H9 (cell line): ENCODE measurements around the gene PNMA6E. TPM values are rescaled to one million over a fixed set of nuclear protein-coding genes. Genes with fewer than 3 reads are reported as not detected.
"Not testable (repeated sequence)": the region's sequence is repeated elsewhere in the genome, so short reads cannot be mapped to it uniquely, and the experiment has no call there.

Source experiments
- DNase-seq: peaks from one replicate; pipeline ENCODE4 v3.0.0-alpha.2; 2017
- H2AFZ ChIP-seq: one replicate; pipeline ENCODE4 v1.6.1; 2013; ENCODE audit warnings: mild to moderate bottlenecking, low read length, control low read depth, moderate library complexity
- H2AK5ac ChIP-seq: 2 replicates; pipeline ENCODE4 v1.6.1; 2013; ENCODE audit warnings: low read length, control low read depth, mixed read lengths; ENCODE audit not compliant: insufficient read length
- H2BK120ac ChIP-seq: one replicate; pipeline ENCODE4 v1.6.1; 2013; ENCODE audit warnings: low read depth, mild to moderate bottlenecking, low read length, control low read depth, inconsistent platforms; ENCODE audit not compliant: poor library complexity, severe bottlenecking
- H2BK12ac ChIP-seq: 2 replicates; pipeline ENCODE4 v1.6.1; 2013; ENCODE audit warnings: low read length, control low read depth, mixed read lengths, low read depth; ENCODE audit not compliant: insufficient read length
- H2BK15ac ChIP-seq: 2 replicates; pipeline ENCODE4 v1.6.1; 2013; ENCODE audit warnings: low read depth, low read length, control low read depth
- H2BK20ac ChIP-seq: one replicate; pipeline ENCODE4 v1.6.1; 2013; ENCODE audit warnings: low read depth, mild to moderate bottlenecking, low read length, control low read depth, inconsistent platforms; ENCODE audit not compliant: poor library complexity, severe bottlenecking
- H2BK5ac ChIP-seq: 2 replicates; pipeline ENCODE4 v1.6.1; 2013; ENCODE audit warnings: low read length, control low read depth, mixed read lengths; ENCODE audit not compliant: insufficient read length
- H3K14ac ChIP-seq: 2 replicates; pipeline ENCODE4 v1.6.1; 2013; ENCODE audit warnings: low read length, control low read depth; ENCODE audit not compliant: insufficient read depth
- H3K18ac ChIP-seq: 2 replicates; pipeline ENCODE4 v1.6.1; 2013; ENCODE audit warnings: low read depth, mild to moderate bottlenecking, mixed read lengths, low read length, control low read depth; ENCODE audit not compliant: insufficient read length
- H3K23ac ChIP-seq: 2 replicates; pipeline ENCODE4 v1.6.1; 2013; ENCODE audit warnings: low read length, control low read depth, mixed read lengths, low read depth; ENCODE audit not compliant: insufficient read length
- H3K23me2 ChIP-seq: 2 replicates; pipeline ENCODE4 v1.6.1; 2013; ENCODE audit warnings: low read depth, mild to moderate bottlenecking, mixed read lengths, low read length, control low read depth; ENCODE audit not compliant: insufficient read length, poor library complexity, severe bottlenecking
- H3K27ac ChIP-seq: 2 replicates; pipeline ENCODE4 v1.5.1; 2013; ENCODE audit warnings: low read length, control low read depth, mixed read lengths, low read depth; ENCODE audit not compliant: insufficient read length
- H3K27me3 ChIP-seq: 2 replicates; pipeline ENCODE4 v1.6.1; 2013; ENCODE audit warnings: low read length, control low read depth, inconsistent platforms; ENCODE audit not compliant: insufficient read depth
- H3K4ac ChIP-seq: 2 replicates; pipeline ENCODE4 v1.6.1; 2013; ENCODE audit warnings: low read depth, mild to moderate bottlenecking, control low read depth, inconsistent platforms, low read length, moderate library complexity
- H3K4me1 ChIP-seq: 2 replicates; pipeline ENCODE4 v1.6.1; 2013; ENCODE audit warnings: low read length, control low read depth, inconsistent platforms; ENCODE audit not compliant: insufficient read depth
- H3K4me2 ChIP-seq: 2 replicates; pipeline ENCODE4 v1.6.1; 2013; ENCODE audit warnings: low read length, control low read depth, mixed read lengths; ENCODE audit not compliant: insufficient read length, insufficient read depth
- H3K56ac ChIP-seq: 2 replicates; pipeline ENCODE4 v1.6.1; 2013; ENCODE audit warnings: low read depth, mild to moderate bottlenecking, mixed read lengths, low read length, control low read depth; ENCODE audit not compliant: insufficient read length
- H3K79me1 ChIP-seq: 2 replicates; pipeline ENCODE4 v1.6.1; 2013; ENCODE audit warnings: low read depth, mild to moderate bottlenecking, moderate library complexity, low read length, control low read depth, inconsistent platforms; ENCODE audit not compliant: insufficient read depth, poor library complexity, severe bottlenecking
- H3K79me2 ChIP-seq: 2 replicates; pipeline ENCODE4 v1.6.1; 2013; ENCODE audit warnings: low read length, control low read depth, inconsistent platforms; ENCODE audit not compliant: insufficient read depth
- H3K9ac ChIP-seq: 2 replicates; pipeline ENCODE4 v1.6.1; 2013; ENCODE audit warnings: low read length, control low read depth, mixed read lengths; ENCODE audit not compliant: insufficient read length; ENCODE audit errors: extremely low read depth
- H3K9me3 ChIP-seq: one replicate; pipeline ENCODE4 v1.6.1; 2013; ENCODE audit warnings: low read depth, low read length, inconsistent platforms; ENCODE audit not compliant: control insufficient read depth
- H3T11ph ChIP-seq: one replicate; pipeline ENCODE4 v1.6.1; 2013; ENCODE audit warnings: mild to moderate bottlenecking, low read length, control low read depth, inconsistent platforms
- H4K20me1 ChIP-seq: one replicate; pipeline ENCODE4 v1.6.1; 2013; ENCODE audit not compliant: control insufficient read depth, insufficient read length, insufficient read depth
- H4K5ac ChIP-seq: 2 replicates; pipeline ENCODE4 v1.6.1; 2013; ENCODE audit warnings: low read depth, mild to moderate bottlenecking, mixed read lengths, low read length, control low read depth; ENCODE audit not compliant: insufficient read length
- H4K8ac ChIP-seq: replicated peaks from 2 replicates; pipeline ENCODE4 v1.6.1; 2013; ENCODE audit warnings: low read length, control low read depth, mixed read lengths, low read depth; ENCODE audit not compliant: insufficient read length
- H4K91ac ChIP-seq: 2 replicates; pipeline ENCODE4 v1.6.1; 2013; ENCODE audit warnings: low read depth, mild to moderate bottlenecking, moderate library complexity, mixed read lengths, low read length, control low read depth; ENCODE audit not compliant: insufficient read length
- H3K27ac Mint-ChIP-seq, 3 experiments: 2 replicates in 2 of 3; 3 replicates in 1 of 3; pipeline ENCODE4 v1.8.0; 2020 to 2021; ENCODE audit warnings: mixed read lengths in 3 of 3, mild to moderate bottlenecking in 1 of 3, moderate library complexity in 1 of 3
- H3K27me3 Mint-ChIP-seq: 2 replicates; pipeline ENCODE4 v1.8.0; 2021; ENCODE audit warnings: low read depth, mild to moderate bottlenecking, moderate library complexity, mixed read lengths
- H3K36me3 Mint-ChIP-seq, 3 experiments: 2 replicates in 2 of 3; 3 replicates in 1 of 3; pipeline ENCODE4 v1.8.0; 2020 to 2021; ENCODE audit warnings: low read depth in 3 of 3, mixed read lengths in 3 of 3; ENCODE audit not compliant: insufficient read depth in 1 of 3
- H3K4me1 Mint-ChIP-seq, 2 experiments: 2 replicates each; pipeline ENCODE4 v1.8.0; 2020; ENCODE audit warnings: mixed read lengths in 2 of 2
- H3K4me3 Mint-ChIP-seq, 2 experiments: 2 replicates in 1 of 2; 3 replicates in 1 of 2; pipeline ENCODE4 v1.8.0; 2020 to 2021; ENCODE audit warnings: mild to moderate bottlenecking in 2 of 2, mixed read lengths in 2 of 2, moderate library complexity in 1 of 2
- H3K9me3 Mint-ChIP-seq, 2 experiments: 2 replicates in 1 of 2; 3 replicates in 1 of 2; pipeline ENCODE4 v1.8.0; 2020; ENCODE audit warnings: mild to moderate bottlenecking in 2 of 2, mixed read lengths in 2 of 2, moderate library complexity in 1 of 2
- WGBS: extraction: QIAGEN DNeasy Blood & Tissue Kit; methylation state at CpG from one replicate; pipeline ENCODE4 v1.1.7; 2013; ENCODE audit warnings: missing lambda C conversion rate, low lambda C conversion rate, mixed read lengths; ENCODE audit not compliant: insufficient read length; ENCODE audit errors: extremely low coverage; 5-methylcytosine and 5-hydroxymethylcytosine counted together
- total RNA-seq: library from RNA; stranded (reverse); gene quantifications from 2 replicates; pipeline ENCODE4 v1.2.1, GENCODE V29; 2021
- TF ChIP-seq, protein P1 (sequence below): fragments of 200-600 bp; sonication (generic); conservative IDR thresholded peaks from 3 replicates; pipeline ENCODE4 v1.8.0; 2021; ENCODE audit warnings: antibody characterized with exemption, mild to moderate bottlenecking

The PNMA6E gene
- total RNA-seq, 1 experiment from 2014 or later = not detected

DNA sequence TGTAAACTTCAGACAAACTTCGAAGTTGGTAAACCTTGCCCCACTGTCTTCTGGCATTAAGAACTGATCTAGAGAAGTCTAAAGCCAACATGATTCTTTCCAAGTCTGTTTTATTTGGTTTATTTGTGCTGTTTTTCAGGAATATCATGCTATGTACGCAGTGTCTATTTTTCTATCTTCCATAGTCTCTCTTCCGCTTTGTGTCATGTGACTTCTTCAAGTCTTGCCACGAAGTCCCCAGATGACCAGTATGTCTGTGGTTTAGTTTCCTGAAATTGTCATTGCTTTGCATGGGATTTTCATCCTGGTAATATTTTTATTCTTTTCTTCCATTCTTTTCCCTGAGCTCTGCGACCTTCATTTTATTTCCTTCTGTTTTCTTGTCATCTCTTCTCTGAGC is 15.1 kb downstream of the PNMA6E start:
- Histone ChIP-seq H3K23me2 (no peaks in the 10 kb centered on the region), H3K9ac (no peak overlapping the region), H3K79me1 (no peaks in the 10 kb centered on the region), H2BK15ac (no peak overlapping the region), H3K4me1 (no peaks in the 10 kb centered on the region), H2BK20ac (no peak overlapping the region), H3K14ac (no peak overlapping the region), H2BK12ac (no peak overlapping the region), H2AK5ac (no peak overlapping the region), H3K56ac (no peak overlapping the region), H3T11ph (no peak overlapping the region), H3K27me3 (no peaks in the 10 kb centered on the region), H4K20me1 (no peaks in the 10 kb centered on the region), H2AFZ (no peak overlapping the region), H4K91ac (no peak overlapping the region), H3K4me2 (no peak overlapping the region), H3K27ac (no peak overlapping the region), H4K8ac (no peak overlapping the region), H2BK5ac (no peak overlapping the region), H3K18ac (no peak overlapping the region), H3K9me3 (peaks cover 58% of the 10 kb centered on the region), H2BK120ac (no peak overlapping the region), H4K5ac (no peak overlapping the region), H3K4ac (no peak overlapping the region), H3K23ac (no peak overlapping the region), H3K79me2 (no peaks in the 10 kb centered on the region)
- TF ChIP-seq, protein P1, sequence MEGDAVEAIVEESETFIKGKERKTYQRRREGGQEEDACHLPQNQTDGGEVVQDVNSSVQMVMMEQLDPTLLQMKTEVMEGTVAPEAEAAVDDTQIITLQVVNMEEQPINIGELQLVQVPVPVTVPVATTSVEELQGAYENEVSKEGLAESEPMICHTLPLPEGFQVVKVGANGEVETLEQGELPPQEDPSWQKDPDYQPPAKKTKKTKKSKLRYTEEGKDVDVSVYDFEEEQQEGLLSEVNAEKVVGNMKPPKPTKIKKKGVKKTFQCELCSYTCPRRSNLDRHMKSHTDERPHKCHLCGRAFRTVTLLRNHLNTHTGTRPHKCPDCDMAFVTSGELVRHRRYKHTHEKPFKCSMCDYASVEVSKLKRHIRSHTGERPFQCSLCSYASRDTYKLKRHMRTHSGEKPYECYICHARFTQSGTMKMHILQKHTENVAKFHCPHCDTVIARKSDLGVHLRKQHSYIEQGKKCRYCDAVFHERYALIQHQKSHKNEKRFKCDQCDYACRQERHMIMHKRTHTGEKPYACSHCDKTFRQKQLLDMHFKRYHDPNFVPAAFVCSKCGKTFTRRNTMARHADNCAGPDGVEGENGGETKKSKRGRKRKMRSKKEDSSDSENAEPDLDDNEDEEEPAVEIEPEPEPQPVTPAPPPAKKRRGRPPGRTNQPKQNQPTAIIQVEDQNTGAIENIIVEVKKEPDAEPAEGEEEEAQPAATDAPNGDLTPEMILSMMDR = no peak
- H3K4me1 Mint-ChIP-seq = no peaks in the 10 kb centered on the region
- peaks cover 3% of the 10 kb centered on the region for H3K27me3 Mint-ChIP-seq
- peaks cover 0 to 2% (median 0%) of the 10 kb centered on the region in 3 experiments; a peak in 1 of 7 replicates for H3K36me3 Mint-ChIP-seq
- no peak overlapping the region for H3K4me3 Mint-ChIP-seq
- DNase-seq = no peak
- H3K27ac Mint-ChIP-seq = no peak overlapping the region
- H3K9me3 Mint-ChIP-seq = peaks cover 24 to 25% of the 10 kb centered on the region in 2 experiments
- no CpG with 5 or more reads among the region's 5 CpGs for WGBS

DNA sequence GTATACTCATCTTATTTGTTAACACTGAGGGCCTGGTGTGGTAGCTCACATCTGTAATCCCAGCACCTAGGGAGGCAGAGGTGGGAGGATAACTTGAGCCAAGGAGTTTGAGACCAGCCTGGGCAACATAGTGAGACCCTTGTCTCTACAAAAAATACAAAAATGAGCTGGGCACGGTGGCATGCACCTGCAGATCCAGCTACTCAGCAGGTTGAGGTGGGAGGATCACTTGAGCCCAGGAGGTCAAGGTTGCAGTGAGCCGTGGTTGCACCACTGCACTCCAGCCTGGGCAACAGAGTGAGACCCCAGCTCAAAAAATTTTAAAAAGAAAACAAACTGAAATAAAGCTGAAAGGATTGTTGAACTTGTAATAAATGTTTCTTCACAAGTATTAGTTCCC is 16.2 kb downstream of the PNMA6E start:
- not testable (repeated sequence) for H3K27me3 ChIP-seq, H2BK120ac ChIP-seq, H3K27ac Mint-ChIP-seq, H2BK12ac ChIP-seq, H3K18ac ChIP-seq, H4K20me1 ChIP-seq, H3K9ac ChIP-seq, H2BK5ac ChIP-seq, H3K23me2 ChIP-seq, H4K91ac ChIP-seq, H4K5ac ChIP-seq, H3K56ac ChIP-seq, DNase-seq, H3K36me3 Mint-ChIP-seq, H3K79me1 ChIP-seq, H3K27me3 Mint-ChIP-seq, H3T11ph ChIP-seq, H4K8ac ChIP-seq, H3K4me2 ChIP-seq, H3K27ac ChIP-seq, H3K4ac ChIP-seq, H3K4me1 Mint-ChIP-seq, H2AFZ ChIP-seq, H3K23ac ChIP-seq, H3K4me1 ChIP-seq, H2AK5ac ChIP-seq, H2BK15ac ChIP-seq, H2BK20ac ChIP-seq, H3K14ac ChIP-seq, H3K4me3 Mint-ChIP-seq, H3K79me2 ChIP-seq
- peaks cover 29 to 32% of the 10 kb centered on the region in 2 experiments for H3K9me3 Mint-ChIP-seq
- H3K9me3 ChIP-seq = peaks cover 57% of the 10 kb centered on the region
- WGBS = no CpG with 5 or more reads among the region's 2 CpGs
